HG03469 (cell line): ENCODE data around the gene MDFI.

Source experiments
- ATAC-seq: cut with Tn5 transposase; IDR thresholded peaks from one replicate; pipeline ENCODE4 v1.9.1; 2021; ENCODE audit warnings: mild to moderate bottlenecking, moderate library complexity, moderate number of reproducible peaks; ENCODE audit not compliant: unreplicated experiment

The MDFI gene

GRCh38 chr6:41630946-41631345, 7.3 kb upstream of the MDFI start:
- no peak for ATAC-seq

GRCh38 chr6:41633056-41633634, 5.1 kb upstream of the MDFI start:
- no peak for ATAC-seq

- no peak for ATAC-seq
These were observed 3.6 kb upstream of the MDFI start for GRCh38 chr6:41634657-41635056.

DNA sequence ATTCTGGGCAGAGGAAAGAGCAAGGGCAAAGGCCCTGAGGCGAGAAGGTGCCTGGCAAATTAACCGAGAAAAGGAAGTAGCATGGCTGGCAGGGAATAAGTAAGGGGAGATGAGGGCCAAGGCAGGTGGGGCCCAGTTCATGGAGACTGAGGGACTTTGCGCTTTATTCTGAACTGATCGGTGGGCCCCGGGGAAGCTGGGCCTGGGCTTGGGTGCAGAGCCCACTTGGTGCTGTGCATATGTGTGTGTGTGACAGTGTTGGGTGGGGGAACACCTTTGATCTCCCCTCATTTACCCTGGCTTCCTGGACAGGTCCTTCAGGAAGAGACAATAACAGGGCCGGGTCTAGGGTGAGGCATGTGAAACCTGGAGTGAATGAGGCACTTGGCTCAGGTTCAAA, 2.9 kb upstream of the MDFI start:
- ATAC-seq, result no peak

GRCh38 chr6:41636833-41637193, 1.5 kb upstream of the MDFI start:
- no peak for ATAC-seq

- no peak for ATAC-seq
These were observed 870 bp upstream of the MDFI start for GRCh38 chr6:41637194-41638001.

DNA sequence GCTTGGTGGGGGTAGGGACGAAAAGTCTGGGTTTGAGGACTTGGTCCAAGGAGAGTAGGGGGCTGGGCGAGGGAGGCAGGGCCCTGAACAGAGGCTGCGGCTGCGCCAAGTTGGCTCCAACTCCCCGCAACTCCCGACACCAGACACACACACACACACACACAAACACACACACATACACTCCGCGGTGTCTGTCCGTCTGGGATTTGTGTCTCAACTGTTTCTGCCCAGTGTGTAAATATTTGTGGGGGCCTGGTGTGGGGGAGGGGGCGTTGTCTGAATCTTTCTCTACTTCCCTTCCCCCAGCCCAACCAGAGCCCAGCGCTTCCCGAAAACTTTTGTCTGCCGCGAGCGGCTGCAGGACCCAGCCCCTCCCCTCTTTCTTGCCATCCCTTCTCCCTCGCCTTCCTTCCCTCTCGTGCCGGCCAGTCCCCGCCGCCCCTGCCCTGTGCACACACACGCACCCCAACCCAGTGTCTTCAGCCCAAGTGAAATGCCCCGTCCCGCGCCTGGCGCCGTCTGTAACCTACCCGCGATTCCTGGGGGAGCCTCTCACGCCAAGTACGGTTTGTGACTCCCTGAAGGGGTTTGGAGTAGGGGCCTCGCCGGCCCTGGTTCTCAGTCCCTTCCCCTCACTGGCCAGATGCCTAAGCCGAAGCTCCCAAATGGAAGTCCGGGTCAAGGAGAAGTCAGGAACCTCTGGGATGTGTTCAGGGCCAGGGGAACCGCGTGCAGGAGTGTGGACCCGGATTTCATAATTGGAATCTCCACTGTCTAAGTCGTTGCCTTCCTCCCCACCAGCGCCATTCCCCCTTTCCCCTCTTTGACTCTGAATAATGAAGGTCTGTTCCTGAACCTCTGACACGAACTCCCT, 904 bp downstream of the MDFI start:
- no peak for ATAC-seq

DNA sequence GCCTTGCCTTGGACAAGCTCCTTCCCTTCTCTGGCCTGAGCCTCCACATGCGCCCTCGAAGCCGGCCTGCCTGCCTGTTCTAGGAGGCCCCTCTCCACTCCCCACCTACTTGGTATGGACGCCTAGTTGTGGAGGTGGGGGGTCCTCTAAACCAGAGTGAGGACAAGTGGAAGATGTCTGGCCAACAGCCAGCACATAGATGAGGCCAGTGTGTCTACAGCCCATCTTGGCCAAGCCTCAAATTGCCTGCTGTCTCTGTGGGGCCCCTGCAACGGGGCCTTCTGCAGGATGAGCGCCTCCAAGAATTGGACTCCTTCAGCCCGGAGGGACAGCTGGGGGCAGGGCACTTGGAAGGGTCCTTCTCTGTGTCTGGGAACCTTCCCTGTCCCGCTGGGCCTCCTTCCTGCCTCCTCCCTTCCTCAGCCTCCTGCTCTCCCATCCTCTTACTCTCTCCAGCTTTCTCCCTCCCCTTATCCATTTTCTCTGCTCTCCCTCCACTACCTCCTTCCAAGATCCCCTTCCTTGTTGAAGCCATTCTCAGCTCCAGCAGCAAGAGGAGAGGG, 1.6 kb downstream of the MDFI start:
- no peak for ATAC-seq

DNA sequence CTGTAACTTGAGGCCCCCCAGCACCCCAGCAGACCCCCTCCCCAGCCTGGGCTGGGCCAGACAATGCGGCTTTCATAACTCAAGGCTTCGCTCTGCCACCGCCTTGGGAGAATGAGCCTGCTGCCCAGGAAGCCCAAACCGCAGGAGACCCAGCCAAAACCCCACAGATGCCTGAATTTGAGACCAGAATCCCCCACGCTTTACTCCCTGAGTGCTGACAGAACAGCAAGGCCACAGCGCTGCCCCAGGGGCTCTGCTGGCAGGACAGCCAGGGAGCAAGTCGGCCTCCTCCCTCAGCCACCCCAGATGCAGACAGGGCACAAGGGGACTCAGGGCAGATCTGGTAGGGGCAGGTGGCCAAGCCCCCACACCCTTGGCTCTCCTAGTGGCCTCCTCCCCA, 2.2 kb downstream of the MDFI start:
- ATAC-seq, result no peak

GRCh38 chr6:41641352-41641925, 3.2 kb downstream of the MDFI start:
- ATAC-seq, result no peak

GRCh38 chr6:41642090-41642959, 4.1 kb downstream of the MDFI start:
- ATAC-seq, result no peak

- ATAC-seq, result no peak
These were observed 5.0 kb downstream of the MDFI start for GRCh38 chr6:41642960-41643898.

- no peak for ATAC-seq
These were observed 5.6 kb downstream of the MDFI start for GRCh38 chr6:41643899-41644269.

- ATAC-seq, result no peak
These were observed 6.1 kb downstream of the MDFI start for GRCh38 chr6:41644297-41644879.

GRCh38 chr6:41645007-41645618, 6.8 kb downstream of the MDFI start:
- no peak for ATAC-seq

GRCh38 chr6:41646026-41646795, 7.9 kb downstream of the MDFI start:
- ATAC-seq, result no peak

DNA sequence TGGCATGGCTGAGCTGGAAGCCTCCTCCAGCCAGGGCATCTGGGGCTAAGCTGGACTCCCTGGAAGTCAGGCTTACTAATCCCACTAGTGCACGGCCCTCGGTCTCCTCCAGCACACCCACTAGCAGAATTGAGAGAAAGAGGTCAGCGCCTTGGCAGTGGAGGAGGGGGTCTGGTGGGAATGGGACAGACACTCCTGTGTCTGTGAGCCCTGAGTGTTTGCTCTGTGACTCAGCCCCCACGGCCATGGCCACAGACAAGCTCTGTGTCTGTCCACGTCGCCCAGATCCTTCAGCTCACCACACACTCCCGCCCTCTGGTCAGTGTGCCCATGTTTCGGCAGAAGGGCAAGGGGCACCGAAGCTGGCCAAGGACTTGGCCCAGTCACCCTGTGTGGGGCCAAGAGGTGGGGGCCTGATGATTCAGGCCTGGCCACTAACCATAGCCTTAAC, 8.8 kb downstream of the MDFI start:
- no peak for ATAC-seq
